ENCODE results near the gene PIBF1.
"Not testable (repeated sequence)": the region's sequence is repeated elsewhere in the genome, so short reads cannot be mapped to it uniquely, and the experiment has no call there.

The PIBF1 gene

GRCh38 chr13:72823081-72823480 lies 41.1 kb downstream of the PIBF1 start:
- no peak for DNase-seq

- no peak for DNase-seq
Observed at GRCh38 chr13:72823724-72824123, 41.8 kb downstream of the PIBF1 start.

GRCh38 chr13:72834601-72835000 lies 52.7 kb downstream of the PIBF1 start:
- no peak for DNase-seq

GRCh38 chr13:72839831-72840426 lies 58.0 kb downstream of the PIBF1 start:
- peak; percentile 14 for DNase-seq

- DNase-seq = no peak
Observed at GRCh38 chr13:72842991-72843390, 61.1 kb downstream of the PIBF1 start.

- DNase-seq = not testable (repeated sequence)
Observed at GRCh38 chr13:72845148-72845547, 63.2 kb downstream of the PIBF1 start.

DNA sequence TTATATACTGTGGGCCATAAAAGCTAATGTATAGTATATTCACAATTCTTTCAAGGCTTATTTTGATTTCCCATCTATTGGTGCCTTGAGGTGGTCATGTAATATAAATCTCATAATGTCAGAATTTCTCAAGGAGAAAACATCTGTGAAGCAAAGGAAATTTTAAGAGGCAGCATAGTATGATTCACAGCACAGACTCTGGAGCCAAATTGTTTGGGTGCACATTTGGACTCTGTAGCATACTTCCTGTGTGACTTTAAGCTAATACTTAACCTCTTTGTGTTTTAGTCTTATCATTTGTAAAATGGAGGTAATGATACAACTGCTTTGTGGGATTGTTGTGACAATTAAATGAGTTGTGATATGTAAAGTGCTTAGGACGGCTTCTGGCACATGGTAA lies 67.6 kb downstream of the PIBF1 start:
- no peak for DNase-seq

DNA sequence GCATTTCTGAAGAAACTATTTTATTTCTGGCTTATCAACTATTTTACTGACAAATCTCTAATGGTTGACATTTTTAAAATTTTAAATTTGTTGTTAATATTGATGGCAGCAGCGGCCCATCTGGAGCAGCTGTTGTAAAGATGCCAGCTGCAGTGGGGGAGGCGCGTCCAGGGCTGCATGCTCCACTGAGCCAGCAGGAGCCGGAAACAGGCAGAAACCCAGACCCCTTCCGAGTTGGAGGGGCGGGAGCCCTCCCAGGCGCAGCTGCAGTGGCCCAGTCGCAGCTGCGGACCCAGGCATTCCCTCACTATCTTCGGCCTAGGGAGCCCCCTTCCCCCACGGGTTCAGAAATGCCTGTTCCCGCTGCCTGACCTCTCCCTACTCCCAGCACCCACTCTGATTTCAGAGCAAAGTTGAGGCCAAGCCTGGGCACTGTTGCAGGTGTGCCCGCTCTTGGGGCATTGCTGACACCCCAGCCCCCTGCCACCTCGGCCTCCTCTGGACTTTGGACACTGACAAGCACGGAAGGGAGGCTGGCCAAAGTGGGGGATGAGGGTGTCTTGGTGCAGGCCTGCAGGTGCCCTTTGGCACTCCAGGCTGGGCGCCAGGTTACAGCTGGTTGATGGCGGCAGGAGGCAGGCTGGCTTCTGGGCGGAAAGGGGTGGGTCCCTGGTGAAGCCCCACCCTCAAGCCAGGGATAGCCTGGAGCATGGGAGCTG lies 69.2 kb downstream of the PIBF1 start:
- no peak for DNase-seq

DNA sequence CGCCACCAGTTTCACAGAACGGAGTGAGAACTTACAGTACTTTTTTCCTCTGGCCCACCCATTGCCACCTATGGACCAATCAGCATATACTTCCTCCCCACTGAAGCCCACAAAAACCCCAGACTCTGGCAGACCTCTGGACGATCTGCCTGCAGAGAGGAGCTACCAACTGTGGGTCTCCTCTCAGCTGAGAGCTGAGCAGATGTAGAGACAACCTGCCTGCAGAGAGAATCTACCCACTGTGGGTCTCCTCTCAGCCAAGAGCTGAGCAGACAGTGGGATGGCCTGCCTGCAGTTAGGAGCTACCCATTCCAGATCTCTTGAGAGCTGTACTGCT lies 69.7 kb downstream of the PIBF1 start:
- DNase-seq = no peak

GRCh38 chr13:72852207-72852606 lies 70.3 kb downstream of the PIBF1 start:
- no peak for DNase-seq

DNA sequence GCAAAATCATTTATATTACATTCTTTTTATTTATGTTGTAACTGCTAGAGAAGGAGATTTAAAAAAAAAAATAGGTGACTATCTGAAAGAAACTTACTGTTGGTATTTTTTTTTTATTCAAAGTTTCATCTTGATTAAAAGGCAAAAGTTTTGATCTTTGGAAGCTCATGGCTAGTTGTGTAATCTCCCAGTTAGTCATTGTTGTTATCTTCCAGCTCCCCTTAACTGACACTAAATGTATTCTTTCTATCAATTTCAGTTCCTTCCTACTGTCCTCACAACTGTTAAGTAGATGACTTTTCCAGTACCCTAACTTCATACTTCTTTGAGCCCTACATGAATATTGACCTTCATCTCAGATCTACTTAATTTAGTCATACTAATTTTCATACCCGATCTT lies 71.1 kb downstream of the PIBF1 start:
- no peak for DNase-seq

GRCh38 chr13:72864142-72865011 lies 82.4 kb downstream of the PIBF1 start:
- DNase-seq = no peak

GRCh38 chr13:72868229-72868628 lies 86.3 kb downstream of the PIBF1 start:
- no peak for DNase-seq

DNA sequence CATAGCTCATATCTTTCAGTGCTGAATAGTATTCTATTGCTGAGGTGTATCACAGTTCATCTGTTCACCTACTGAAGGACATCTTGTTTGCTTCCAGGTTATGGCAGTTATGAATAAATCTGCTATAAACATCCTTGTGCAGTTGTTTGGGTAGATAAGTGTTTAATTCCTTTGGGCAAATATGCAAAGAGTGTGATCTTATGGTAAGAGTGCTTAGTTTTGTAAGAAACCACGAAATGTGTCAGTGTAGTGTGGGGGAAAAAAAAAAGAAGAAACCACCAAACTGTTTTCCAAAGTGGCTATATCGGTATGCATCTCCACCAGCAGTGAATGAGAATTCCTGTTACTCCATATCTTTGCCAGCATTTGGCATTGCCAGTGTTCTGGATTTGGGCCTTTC lies 93.3 kb downstream of the PIBF1 start:
- no peak for DNase-seq

GRCh38 chr13:72884101-72884500 lies 102.2 kb downstream of the PIBF1 start:
- DNase-seq = no peak

GRCh38 chr13:72886272-72887067 lies 104.5 kb downstream of the PIBF1 start:
- no peak for DNase-seq

DNA sequence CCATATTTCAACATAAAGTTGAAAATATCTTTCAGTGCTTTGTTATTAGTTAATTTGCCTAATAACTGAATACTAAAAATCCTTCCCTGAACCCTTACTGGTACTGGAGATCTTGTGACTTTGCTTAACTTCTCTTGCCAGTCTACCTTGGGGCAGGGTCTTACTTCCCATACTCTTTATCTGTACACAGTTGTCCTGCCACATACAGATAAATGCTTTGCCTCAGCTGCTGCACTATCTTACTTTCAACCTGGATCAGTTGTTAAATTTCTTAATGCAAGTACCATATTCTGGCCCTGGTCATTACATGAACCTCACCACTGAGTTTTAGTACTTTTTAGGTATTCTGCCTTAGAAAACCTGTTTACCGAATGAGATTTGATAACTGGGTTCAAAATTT lies 107.6 kb downstream of the PIBF1 start:
- no peak for DNase-seq

DNA sequence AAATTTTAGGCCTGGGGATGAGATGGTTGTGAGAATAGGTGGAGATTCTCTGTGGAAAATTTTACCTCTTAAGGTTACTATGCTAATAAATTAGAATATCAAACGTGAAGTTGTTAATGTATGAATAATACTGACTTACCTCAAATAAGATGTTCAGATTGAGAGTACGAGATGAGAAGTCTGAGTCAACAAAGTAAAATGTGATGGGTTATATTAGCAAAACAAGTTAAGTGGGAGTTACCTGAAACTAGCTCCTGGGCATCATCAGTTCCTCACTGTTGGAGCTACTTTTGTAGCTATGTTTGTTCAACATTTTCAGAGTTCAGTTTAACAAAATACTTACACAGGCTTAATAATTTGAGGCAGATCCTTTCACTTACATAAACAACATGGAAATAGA lies 108.6 kb downstream of the PIBF1 start:
- DNase-seq = no peak

DNA sequence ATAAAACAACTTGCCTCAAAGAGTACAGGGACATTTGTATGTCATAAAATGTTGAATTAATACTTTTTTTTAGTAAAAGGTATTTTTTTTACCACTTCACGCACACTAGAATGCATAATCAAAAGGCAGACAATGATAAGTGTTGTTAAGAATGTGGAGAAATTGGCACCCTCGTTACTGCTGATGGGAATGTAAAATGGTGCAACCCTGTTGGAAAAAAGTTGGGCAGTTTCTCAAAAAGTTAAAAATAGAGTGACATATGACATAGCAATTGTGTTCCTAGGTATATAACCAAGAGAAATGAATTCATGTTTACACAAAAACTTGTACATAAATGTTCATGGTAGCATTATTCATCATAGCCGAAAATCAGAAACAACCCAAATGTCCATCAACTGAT lies 109.5 kb downstream of the PIBF1 start:
- DNase-seq = no peak

DNA sequence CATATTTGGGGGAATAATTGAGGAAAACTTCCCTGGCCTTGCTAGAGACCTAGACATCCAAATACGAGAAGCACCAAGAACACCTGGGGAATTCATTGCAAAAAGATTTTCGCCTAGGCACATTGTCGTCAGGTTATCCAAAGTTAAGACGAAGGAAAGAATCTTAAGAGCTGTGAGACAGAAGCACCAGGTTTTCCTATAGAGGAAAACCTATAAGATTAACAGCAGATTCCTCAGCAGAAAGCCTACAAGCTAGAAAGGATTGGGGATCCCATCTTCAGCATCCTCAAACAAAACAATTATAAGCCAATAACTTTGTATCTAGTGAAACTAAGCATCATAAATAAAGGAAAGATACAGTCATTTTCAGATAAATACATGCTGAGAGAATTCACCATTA lies 114.9 kb downstream of the PIBF1 start:
- DNase-seq = no peak

- not testable (repeated sequence) for DNase-seq
Observed at GRCh38 chr13:72901546-72901945, 119.6 kb downstream of the PIBF1 start.

DNA sequence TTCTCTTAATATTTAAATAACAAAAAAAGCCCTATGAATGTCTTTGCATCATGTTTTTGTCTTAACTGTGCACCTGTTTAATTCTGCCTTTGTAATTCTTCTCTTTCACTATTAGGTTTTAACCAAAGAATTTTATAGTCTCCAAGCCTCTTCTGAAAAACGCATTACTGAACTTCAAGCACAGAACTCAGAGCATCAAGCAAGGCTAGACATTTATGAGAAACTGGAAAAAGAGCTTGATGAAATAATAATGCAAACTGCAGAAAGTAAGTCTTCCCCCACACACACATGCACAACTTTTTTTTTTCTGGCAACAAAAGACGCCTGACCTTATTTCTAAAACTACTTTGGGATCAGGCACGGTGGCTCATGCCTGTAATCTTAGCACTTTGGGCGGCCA lies 126.5 kb downstream of the PIBF1 start:
- no peak for DNase-seq

DNA sequence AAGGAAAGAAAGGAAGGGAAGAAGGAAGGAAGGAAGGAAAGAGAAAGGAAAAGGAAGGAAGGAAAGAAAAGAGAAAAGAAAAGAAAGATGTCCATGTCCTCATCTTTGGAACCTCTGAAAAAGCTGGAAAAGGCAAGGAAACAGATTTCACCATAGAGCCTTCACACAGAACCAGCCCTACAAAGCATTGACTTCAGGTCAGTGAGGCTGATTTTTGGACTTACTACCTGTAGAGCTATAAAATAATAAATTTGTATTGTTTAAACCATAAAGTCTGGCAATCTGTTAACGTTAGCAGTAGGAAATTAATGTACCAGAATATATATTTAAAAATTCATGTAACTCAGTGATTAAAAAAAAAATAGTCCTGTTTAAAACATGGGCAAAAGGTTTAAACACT lies 130.0 kb downstream of the PIBF1 start:
- no peak for DNase-seq
